Loucy (cell line): ENCODE data around the gene GARIN5A.

Experiments used
- H2AFZ ChIP-seq: fragments of 200-600 bp; sonication (generic); 2 replicates; pipeline ENCODE4 v1.6.0; 2016; ENCODE audit warnings: antibody characterized with exemption, mild to moderate bottlenecking, low read length, moderate library complexity
- H3F3A ChIP-seq: fragments of 200-600 bp; 2 replicates; pipeline ENCODE4 v1.6.0; 2016; ENCODE audit warnings: antibody characterized with exemption, low read depth, mild to moderate bottlenecking
- H3K27me3 ChIP-seq: fragments of 200-600 bp; sonication (generic); 2 replicates; pipeline ENCODE4 v1.6.1; 2014; ENCODE audit warnings: low read length, mild to moderate bottlenecking; ENCODE audit not compliant: insufficient read depth, poor library complexity, severe bottlenecking
- H3K36me3 ChIP-seq: fragments of 200-600 bp; sonication (generic); 2 replicates; pipeline ENCODE4 v1.6.1; 2016; ENCODE audit warnings: low read length; ENCODE audit not compliant: insufficient read depth
- H3K4me1 ChIP-seq: fragments of 200-600 bp; sonication (generic); 2 replicates; pipeline ENCODE4 v1.5.1; 2014; ENCODE audit warnings: low read length, mild to moderate bottlenecking; ENCODE audit not compliant: insufficient read depth, poor library complexity, severe bottlenecking
- H3K4me2 ChIP-seq: fragments of 200-600 bp; sonication (generic); 2 replicates; pipeline ENCODE4 v1.6.0; 2014; ENCODE audit warnings: antibody characterized with exemption, low read length, low read depth, mild to moderate bottlenecking; ENCODE audit not compliant: poor library complexity, severe bottlenecking
- H3K4me3 ChIP-seq: fragments of 200-600 bp; sonication (generic); 2 replicates; pipeline ENCODE4 v1.5.1; 2014; ENCODE audit warnings: low read length, mild to moderate bottlenecking, mixed read lengths; ENCODE audit not compliant: poor library complexity, severe bottlenecking
- H3K79me2 ChIP-seq: fragments of 200-600 bp; sonication (generic); 2 replicates; pipeline ENCODE4 v1.6.1; 2014; ENCODE audit warnings: low read length; ENCODE audit not compliant: insufficient read depth
- H3K9ac ChIP-seq: fragments of 200-600 bp; sonication (generic); 2 replicates; pipeline ENCODE4 v1.6.0; 2014; ENCODE audit warnings: mild to moderate bottlenecking, low read depth, low read length, moderate library complexity; ENCODE audit not compliant: poor library complexity, severe bottlenecking
- H3K9me2 ChIP-seq: fragments of 200-600 bp; sonication (generic); replicated peaks from 2 replicates; pipeline ENCODE4 v1.6.1; 2016; ENCODE audit warnings: low read depth, low read length, mixed read lengths
- H3K9me3 ChIP-seq: fragments of 200-600 bp; sonication (generic); 2 replicates; pipeline ENCODE4 v1.6.1; 2014; ENCODE audit warnings: mild to moderate bottlenecking, antibody characterized with exemption, low read length, low read depth; ENCODE audit not compliant: insufficient read depth
- H4K20me1 ChIP-seq: fragments of 200-600 bp; sonication (generic); 2 replicates; pipeline ENCODE4 v1.6.0; 2014; ENCODE audit warnings: antibody characterized with exemption, low read length, mild to moderate bottlenecking; ENCODE audit not compliant: insufficient read depth, poor library complexity, severe bottlenecking
- CTCF ChIP-seq: fragments of 200-600 bp; sonication (generic); conservative IDR thresholded peaks from 2 replicates; pipeline ENCODE4 v1.5.1; 2014; ENCODE audit warnings: mild to moderate bottlenecking, antibody characterized with exemption, low read length
- EZH2phosphoT487 ChIP-seq: fragments of 200-600 bp; IDR thresholded peaks from 2 replicates; pipeline ENCODE4 v1.6.1; 2018; ENCODE audit warnings: antibody characterized with exemption, mild to moderate bottlenecking, moderate library complexity, borderline replicate concordance

Gene GARIN5A

GRCh38 chr19:50417111-50418081, 59.3 kb downstream of the GARIN5A start:
- H3K4me2 ChIP-seq = no peak overlapping the region

More at GRCh38 chr19:50417111-50418081, 59.3 kb downstream of the GARIN5A start:
- Histone ChIP-seq H3K27me3 (no peaks in the 10 kb centered on the region), H2AFZ (no peak overlapping the region), H3K9me3 (no peaks in the 10 kb centered on the region), H3K9me2 (no peaks in the 10 kb centered on the region), H3F3A (no peaks in the 10 kb centered on the region), H4K20me1 (no peaks in the 10 kb centered on the region), H3K79me2 (no peaks in the 10 kb centered on the region), H3K9ac (no peak overlapping the region), H3K36me3 (no peaks in the 10 kb centered on the region), H3K4me3 (no peak overlapping the region), H3K4me1 (no peaks in the 10 kb centered on the region)
- TF ChIP-seq CTCF (no peak), EZH2phosphoT487 (no peak)
